HG03196 (cell line): ENCODE data around the gene ZNF597.
A peak's percentile ranks its signal among the peaks of the same experiment; 100 is the strongest.

Experiments used
- ATAC-seq: cut with Tn5 transposase; IDR thresholded peaks from one replicate; pipeline ENCODE4 v1.9.1; 2021; ENCODE audit not compliant: unreplicated experiment

ZNF597 gene

GRCh38 chr16:3457434-3458252, 14.3 kb upstream of the ZNF597 start:
- peak; percentile 77 for ATAC-seq

GRCh38 chr16:3454631-3455147, 11.4 kb upstream of the ZNF597 start:
- no peak for ATAC-seq

GRCh38 chr16:3454093-3454492, 10.8 kb upstream of the ZNF597 start:
- no peak for ATAC-seq

GRCh38 chr16:3444032-3444388, 706 bp upstream of the ZNF597 start:
- peak; percentile 27 for ATAC-seq

DNA sequence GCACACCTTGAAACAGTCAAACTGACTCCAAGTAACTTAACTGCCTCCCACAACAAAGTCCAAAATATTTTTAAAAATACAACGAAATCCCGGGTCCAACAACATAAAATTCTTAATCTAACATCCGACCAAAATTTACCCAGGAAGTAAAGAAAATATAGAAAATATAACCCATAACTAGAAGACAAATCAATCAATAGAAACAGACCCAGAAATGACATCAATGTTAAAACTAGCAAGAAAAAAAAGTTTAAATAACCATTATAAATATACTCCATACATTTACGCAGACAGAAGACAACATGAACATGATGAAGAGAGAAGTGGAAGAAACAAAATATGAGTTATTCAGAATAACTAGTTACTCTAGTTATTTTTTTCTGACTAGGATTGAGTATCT, 3.7 kb downstream of the ZNF597 start:
- ATAC-seq, result no peak

DNA sequence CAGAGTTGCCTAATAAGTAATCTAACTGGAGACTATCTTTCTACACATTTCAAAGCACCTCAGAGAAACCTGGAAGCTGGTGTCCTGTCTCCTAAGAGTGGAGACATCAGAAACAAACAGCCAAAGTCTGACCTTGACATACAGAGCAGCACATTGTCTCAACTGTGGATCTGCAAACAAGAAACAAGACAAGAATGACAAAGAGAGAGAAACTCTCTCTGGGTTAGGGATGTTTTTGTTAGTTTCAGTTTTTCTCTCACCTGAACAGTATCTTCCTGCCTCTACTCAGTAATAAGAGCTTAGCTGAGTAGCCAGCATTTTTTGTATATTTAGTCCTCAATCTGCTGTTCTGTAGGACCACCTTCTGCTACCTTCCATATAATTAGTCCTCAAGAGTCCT, 8.9 kb downstream of the ZNF597 start:
- no peak for ATAC-seq

DNA sequence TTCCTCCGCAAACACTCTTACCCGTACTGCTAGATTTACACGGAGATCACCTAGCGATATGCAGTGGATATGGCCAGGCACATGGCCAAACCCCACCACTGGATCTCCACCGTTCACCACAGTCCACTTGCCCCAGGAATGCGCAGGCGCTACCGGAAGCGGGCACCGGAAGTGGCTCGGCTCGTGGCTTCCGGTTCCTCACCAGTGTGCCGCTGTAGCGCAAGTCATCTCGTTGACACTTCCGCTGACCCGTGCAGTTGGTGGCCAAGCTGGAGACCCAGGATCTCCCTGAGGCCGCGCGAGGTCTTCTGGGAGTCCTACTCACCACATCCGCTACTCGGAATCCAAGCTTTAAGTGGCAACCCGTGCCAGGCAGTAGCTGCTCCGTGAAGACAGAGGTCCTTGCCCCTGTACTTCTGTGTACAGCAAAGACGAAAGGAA, 11.5 kb downstream of the ZNF597 start:
- no peak for ATAC-seq

GRCh38 chr16:3413730-3414379, 29.4 kb downstream of the ZNF597 start:
- no peak for ATAC-seq

DNA sequence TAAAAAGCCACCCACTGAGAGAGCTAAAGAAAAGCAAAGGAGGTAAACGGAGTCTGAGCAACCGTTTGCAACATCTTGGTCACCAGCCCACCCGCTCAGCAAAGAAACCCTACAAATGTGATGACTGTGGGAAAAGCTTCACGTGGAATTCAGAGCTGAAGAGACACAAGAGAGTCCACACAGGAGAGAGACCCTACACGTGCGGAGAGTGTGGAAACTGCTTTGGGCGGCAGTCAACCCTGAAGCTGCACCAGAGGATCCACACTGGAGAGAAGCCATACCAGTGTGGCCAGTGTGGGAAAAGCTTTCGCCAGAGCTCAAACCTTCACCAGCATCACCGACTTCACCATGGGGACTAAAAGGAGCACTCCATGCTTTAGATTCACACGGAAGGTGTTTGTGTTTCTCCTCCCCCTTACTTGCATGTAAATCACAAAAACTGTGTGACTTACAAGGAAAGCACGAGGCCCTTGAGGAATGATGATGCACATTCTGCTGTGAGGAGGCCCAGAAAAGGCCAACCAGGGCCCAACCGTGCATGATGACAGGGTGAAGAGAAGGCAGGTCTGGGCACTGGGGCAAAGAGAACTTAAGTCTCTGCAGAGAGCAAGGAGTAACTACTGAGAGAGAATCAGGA, 34.6 kb downstream of the ZNF597 start:
- no peak for ATAC-seq

GRCh38 chr16:3401719-3402397, 41.4 kb downstream of the ZNF597 start:
- no peak for ATAC-seq

GRCh38 chr16:3400779-3401688, 42.3 kb downstream of the ZNF597 start, which contains the start of the genes ZNF174 and ZSCAN32:
TSS of gene ZNF174 (plus strand) at chr16:3401215. CDS start at chr16:3402005, 790 bp downstream.
TSS of gene ZSCAN32 (minus strand) at chr16:3401004. CDS start at chr16:3397557, 3,447 bp downstream.
- peak; percentile 96 for ATAC-seq

DNA sequence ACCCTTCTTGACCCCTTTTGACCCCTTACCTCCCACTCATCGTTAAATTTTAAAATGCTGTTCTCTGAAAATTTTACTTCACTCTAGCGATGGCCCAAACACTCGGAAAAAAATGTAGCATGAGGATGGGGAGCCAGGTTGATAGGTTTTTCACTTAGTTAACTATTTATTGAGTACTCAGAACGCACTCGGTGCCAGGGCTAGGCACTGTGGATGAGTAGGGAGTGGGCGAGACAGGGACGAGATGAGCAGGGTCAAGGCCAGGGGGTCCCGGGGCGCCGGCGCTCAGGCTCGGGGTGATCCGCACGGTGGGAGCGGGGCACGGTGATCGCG, 42.9 kb downstream of the ZNF597 start:
- ATAC-seq, result no peak

- ATAC-seq, result no peak
Measured at GRCh38 chr16:3389663-3390338, 53.5 kb downstream of the ZNF597 start.

GRCh38 chr16:3388325-3388724, 55.0 kb downstream of the ZNF597 start:
- ATAC-seq, result no peak

- ATAC-seq, result no peak
Measured at GRCh38 chr16:3383045-3383448, 60.3 kb downstream of the ZNF597 start.
